Measurements from ENCODE around the gene RNF13.
"Not testable (repeated sequence)": the region's sequence is repeated elsewhere in the genome, so short reads cannot be mapped to it uniquely, and the experiment has no call there.

Gene RNF13

DNA sequence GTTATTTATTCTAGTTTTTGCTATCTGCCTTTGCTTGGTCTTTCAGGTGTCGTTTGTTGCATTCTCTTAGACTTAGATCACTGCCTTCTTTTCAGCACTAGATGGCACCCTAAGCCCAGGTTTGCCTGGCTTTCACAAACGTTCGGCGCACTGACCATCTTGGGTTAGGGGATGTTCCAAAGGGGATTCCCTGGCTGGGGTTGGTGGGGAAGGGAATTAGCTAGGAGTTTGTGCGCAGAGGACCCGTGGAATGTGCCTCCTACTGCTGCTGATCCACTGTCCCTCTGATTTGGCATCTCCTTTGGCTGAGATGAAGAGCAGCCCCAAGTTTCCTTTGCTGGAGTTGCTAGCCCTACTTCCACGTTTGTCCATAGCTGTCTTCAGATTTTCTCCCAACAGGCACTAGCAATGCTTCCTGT is 123.8 kb downstream of the RNF13 start:
- peak; percentile 66 for DNase-seq
- Histone ChIP-seq H3K9me2 (replicated peaks; ENCODE audit: insufficient read depth, low read length) (no peaks in the 10 kb centered on the region), H3K9me3 (replicated peaks; ENCODE audit: insufficient read depth, low read length) (no peaks in the 10 kb centered on the region), H3F3A (ENCODE audit: insufficient read depth, low read length) (0 out of 2 replicates have a peak, but pooled peaks cover 9% of the 10 kb centered on the region), H3K27me3 (replicated peaks; ENCODE audit: insufficient read depth, low read length) (no peaks in the 10 kb centered on the region), H3K9ac (ENCODE audit: low read length) (no peak overlapping the region), H4K20me1 (ENCODE audit: insufficient read depth, low read length) (no peaks in the 10 kb centered on the region), H3K27ac (ENCODE audit: low read length) (no peak overlapping the region), H3K4me2 (ENCODE audit: low read depth, low read length) (peak overlapping the region; percentile 71; the same call in 1 of the 2 replicates), H3K36me3 (replicated peaks; ENCODE audit: insufficient read depth, low read length) (no peaks in the 10 kb centered on the region), H2AFZ (ENCODE audit: low read length) (no peak overlapping the region), H3K4me1 (ENCODE audit: low read length) (peaks cover 7% of the 10 kb centered on the region; the same call in 1 of the 2 replicates), H3K79me2 (ENCODE audit: low read length) (no peaks in the 10 kb centered on the region), H3K4me3 (ENCODE audit: low read length) (0 out of 2 replicates have a peak overlapping the region, but pooled peaks have one; percentile 19)
- TF ChIP-seq EZH2 (optimal IDR thresholded peaks at IDR 0.05; ENCODE audit: low read depth, low read length), result no peak
- TF ChIP-seq, protein P1, sequence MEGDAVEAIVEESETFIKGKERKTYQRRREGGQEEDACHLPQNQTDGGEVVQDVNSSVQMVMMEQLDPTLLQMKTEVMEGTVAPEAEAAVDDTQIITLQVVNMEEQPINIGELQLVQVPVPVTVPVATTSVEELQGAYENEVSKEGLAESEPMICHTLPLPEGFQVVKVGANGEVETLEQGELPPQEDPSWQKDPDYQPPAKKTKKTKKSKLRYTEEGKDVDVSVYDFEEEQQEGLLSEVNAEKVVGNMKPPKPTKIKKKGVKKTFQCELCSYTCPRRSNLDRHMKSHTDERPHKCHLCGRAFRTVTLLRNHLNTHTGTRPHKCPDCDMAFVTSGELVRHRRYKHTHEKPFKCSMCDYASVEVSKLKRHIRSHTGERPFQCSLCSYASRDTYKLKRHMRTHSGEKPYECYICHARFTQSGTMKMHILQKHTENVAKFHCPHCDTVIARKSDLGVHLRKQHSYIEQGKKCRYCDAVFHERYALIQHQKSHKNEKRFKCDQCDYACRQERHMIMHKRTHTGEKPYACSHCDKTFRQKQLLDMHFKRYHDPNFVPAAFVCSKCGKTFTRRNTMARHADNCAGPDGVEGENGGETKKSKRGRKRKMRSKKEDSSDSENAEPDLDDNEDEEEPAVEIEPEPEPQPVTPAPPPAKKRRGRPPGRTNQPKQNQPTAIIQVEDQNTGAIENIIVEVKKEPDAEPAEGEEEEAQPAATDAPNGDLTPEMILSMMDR (IDR thresholded peaks at IDR 0.05; ENCODE audit: low read length), result peak; percentile 85

DNA sequence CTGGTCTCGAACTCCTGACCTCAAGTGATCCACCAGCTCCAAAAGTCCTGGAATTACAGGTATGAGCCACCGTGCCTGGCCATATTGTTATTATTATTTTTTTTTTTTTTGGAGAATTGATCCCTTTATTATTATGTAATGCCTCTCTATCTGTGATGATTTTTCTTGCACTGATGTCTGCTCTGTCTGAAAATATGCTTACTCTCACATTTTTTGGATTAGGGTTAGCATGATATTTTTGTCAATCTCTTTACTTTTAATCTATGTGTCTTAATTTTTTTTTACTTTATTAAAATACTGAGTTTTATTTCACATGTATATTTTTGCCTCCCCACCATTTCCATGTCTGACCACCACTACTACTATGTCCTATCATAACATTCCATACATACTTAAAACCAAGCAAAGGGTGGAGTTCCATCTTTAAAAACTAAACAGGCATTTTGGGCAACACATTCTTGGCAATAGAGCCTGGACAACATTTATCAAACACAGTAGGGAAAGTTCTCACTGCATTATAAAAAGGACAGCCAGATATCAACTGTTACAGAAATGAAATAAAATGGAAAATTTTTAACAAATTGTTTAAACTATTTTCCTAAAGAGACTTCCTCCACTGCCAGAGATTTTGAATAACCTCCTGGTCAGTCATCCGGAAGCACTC is 125.5 kb downstream of the RNF13 start:
- not testable (repeated sequence) for H3K4me1 ChIP-seq (ENCODE audit: low read length); H3K4me3 ChIP-seq (ENCODE audit: low read length); H3K36me3 ChIP-seq (replicated peaks; ENCODE audit: insufficient read depth, low read length); H3F3A ChIP-seq (ENCODE audit: insufficient read depth, low read length); H3K9me2 ChIP-seq (replicated peaks; ENCODE audit: insufficient read depth, low read length); H2AFZ ChIP-seq (ENCODE audit: low read length); H3K9ac ChIP-seq (ENCODE audit: low read length); DNase-seq; H3K27me3 ChIP-seq (replicated peaks; ENCODE audit: insufficient read depth, low read length); H3K79me2 ChIP-seq (ENCODE audit: low read length); H3K9me3 ChIP-seq (replicated peaks; ENCODE audit: insufficient read depth, low read length); H3K27ac ChIP-seq (ENCODE audit: low read length); H3K4me2 ChIP-seq (ENCODE audit: low read depth, low read length); H4K20me1 ChIP-seq (ENCODE audit: insufficient read depth, low read length)

DNA sequence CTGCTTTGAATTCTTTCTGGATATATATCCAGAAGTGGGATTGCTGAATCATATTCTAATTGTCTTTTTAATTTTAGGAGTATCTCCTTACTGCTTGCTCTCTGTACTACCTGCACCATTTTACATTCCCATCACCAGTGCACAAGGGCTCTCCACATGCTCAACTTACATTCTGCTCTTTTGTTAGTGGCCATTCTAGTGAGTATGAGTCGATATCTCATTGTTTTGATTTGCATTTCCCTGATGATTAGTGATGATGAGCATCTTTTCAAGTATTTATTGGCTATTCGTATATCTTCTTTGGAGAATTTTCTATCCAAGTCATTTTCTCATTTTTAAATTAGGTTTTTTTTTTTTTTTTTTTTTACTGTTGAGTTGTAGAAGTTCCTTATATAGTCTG is 128.2 kb downstream of the RNF13 start:
- H3K9me2 ChIP-seq (replicated peaks; ENCODE audit: insufficient read depth, low read length), result no peaks in the 10 kb centered on the region
- no peak overlapping the region for H3K9ac ChIP-seq (ENCODE audit: low read length)
- no peaks in the 10 kb centered on the region for H3K9me3 ChIP-seq (replicated peaks; ENCODE audit: insufficient read depth, low read length)
- no peak overlapping the region for H3K4me2 ChIP-seq (ENCODE audit: low read depth, low read length)
- no peak overlapping the region for H2AFZ ChIP-seq (ENCODE audit: low read length)
- TF ChIP-seq, protein P1 (IDR thresholded peaks at IDR 0.05; ENCODE audit: low read length), result no peak
- peaks cover 4% of the 10 kb centered on the region; the same call in 1 of the 2 replicates for H3K4me1 ChIP-seq (ENCODE audit: low read length)
- H3K4me3 ChIP-seq (ENCODE audit: low read length), result no peak overlapping the region
- no peak for DNase-seq
- H3F3A ChIP-seq (ENCODE audit: insufficient read depth, low read length), result no peaks in the 10 kb centered on the region
- no peaks in the 10 kb centered on the region for H3K79me2 ChIP-seq (ENCODE audit: low read length)
- H3K27me3 ChIP-seq (replicated peaks; ENCODE audit: insufficient read depth, low read length), result no peaks in the 10 kb centered on the region
- no peak overlapping the region for H3K27ac ChIP-seq (ENCODE audit: low read length)
- no peaks in the 10 kb centered on the region for H3K36me3 ChIP-seq (replicated peaks; ENCODE audit: insufficient read depth, low read length)
- H4K20me1 ChIP-seq (ENCODE audit: insufficient read depth, low read length), result no peaks in the 10 kb centered on the region

DNA sequence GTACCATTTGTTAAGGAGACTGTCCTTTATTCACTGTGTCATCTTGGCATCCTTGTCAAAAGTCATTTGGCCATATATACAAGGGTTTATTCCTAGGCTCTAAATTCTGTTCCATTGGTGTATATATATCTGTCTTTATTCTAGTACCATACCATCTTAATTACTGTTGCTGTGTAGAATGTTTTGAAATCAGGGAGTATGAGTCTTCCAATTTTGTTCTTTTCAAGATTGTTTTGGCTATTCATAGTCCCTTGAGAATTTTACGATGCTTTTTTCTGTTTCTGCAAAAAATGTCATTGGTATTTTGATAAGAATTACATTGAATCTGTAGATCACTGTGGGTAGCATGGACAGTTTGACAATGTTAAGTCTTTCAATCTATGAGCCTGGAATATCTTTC is 128.9 kb downstream of the RNF13 start:
- Histone ChIP-seq H3K9me3 (replicated peaks; ENCODE audit: insufficient read depth, low read length) (no peaks in the 10 kb centered on the region), H3K27me3 (replicated peaks; ENCODE audit: insufficient read depth, low read length) (no peaks in the 10 kb centered on the region), H3F3A (ENCODE audit: insufficient read depth, low read length) (no peaks in the 10 kb centered on the region), H3K4me2 (ENCODE audit: low read depth, low read length) (no peak overlapping the region), H3K36me3 (replicated peaks; ENCODE audit: insufficient read depth, low read length) (no peaks in the 10 kb centered on the region), H3K9me2 (replicated peaks; ENCODE audit: insufficient read depth, low read length) (no peaks in the 10 kb centered on the region), H2AFZ (ENCODE audit: low read length) (no peak overlapping the region), H4K20me1 (ENCODE audit: insufficient read depth, low read length) (no peaks in the 10 kb centered on the region), H3K79me2 (ENCODE audit: low read length) (no peaks in the 10 kb centered on the region), H3K9ac (ENCODE audit: low read length) (no peak overlapping the region), H3K4me3 (ENCODE audit: low read length) (no peak overlapping the region), H3K4me1 (ENCODE audit: low read length) (peaks cover 2% of the 10 kb centered on the region; the same call in 1 of the 2 replicates), H3K27ac (ENCODE audit: low read length) (no peak overlapping the region)
- no peak for TF ChIP-seq EZH2phosphoT487 (IDR thresholded peaks at IDR 0.05; ENCODE audit: low read length)
- TF ChIP-seq, protein P1 (IDR thresholded peaks at IDR 0.05; ENCODE audit: low read length), result no peak
- TF ChIP-seq EZH2 (optimal IDR thresholded peaks at IDR 0.05; ENCODE audit: low read depth, low read length), result no peak
- DNase-seq, result no peak

All from MM.1S (cell line).